SH-SY5Y (cell line): ENCODE measurements around the gene NUP188.

ENCODE experiments used
- GATA2 ChIP-seq: IDR thresholded peaks from 2 replicates; pipeline ENCODE4 v1.6.1; 2011; ENCODE audit warnings: mild to moderate bottlenecking, low read depth, low read length
- GATA3 ChIP-seq: IDR thresholded peaks from 2 replicates; pipeline ENCODE4 v1.6.1; 2011; ENCODE audit warnings: low read depth, mild to moderate bottlenecking, low read length, moderate library complexity

DNA sequence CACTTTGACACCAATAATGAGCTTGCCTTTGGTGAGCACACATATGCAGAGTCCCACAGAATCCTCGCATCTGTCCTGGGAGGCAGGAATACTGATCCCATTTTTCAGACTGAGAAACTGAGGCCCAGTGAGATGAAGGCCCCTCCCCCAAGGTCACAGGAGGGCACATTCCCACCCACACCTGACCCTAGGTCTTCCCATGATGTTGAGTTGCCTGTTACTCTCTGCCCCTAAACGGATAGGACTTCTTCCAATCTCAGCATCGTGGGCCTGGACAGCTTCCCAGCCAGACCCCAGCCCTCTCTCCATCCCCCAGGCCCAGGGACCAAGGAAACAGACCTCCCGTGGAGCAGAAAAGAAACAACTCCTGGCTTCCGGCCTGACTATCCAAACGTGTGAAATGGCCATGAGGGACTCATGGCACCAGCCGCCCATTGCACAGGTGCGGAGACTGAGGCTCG, 79.8 kb downstream of the NUP188 start:
- no peak for TF ChIP-seq GATA2
- no peak for TF ChIP-seq GATA3
